ENCODE data around the gene KIAA0232.

GRCh38 chr4:6901669-6902317 is 119.3 kb downstream of the KIAA0232 start:
- no peak for TF ChIP-seq CTCF (IDR thresholded peaks at IDR 0.05)
- TF ChIP-seq POLR2A (IDR thresholded peaks at IDR 0.05), result no peak
